Brain microvascular endothelial cell (primary cell): Measurements from ENCODE around the gene RUNX1.

Source experiments
- DNase-seq: peaks from one replicate; pipeline ENCODE4 v3.0.0-alpha.2; 2020
- H3K27ac ChIP-seq: fragments of 250-450 bp; sonication (Bioruptor Pico); 2 replicates; pipeline ENCODE4 v1.5.1; 2020; ENCODE audit warnings: mild to moderate bottlenecking, moderate library complexity
- H3K27me3 ChIP-seq: fragments of 250-450 bp; sonication (Bioruptor Pico); replicated peaks from 2 replicates; pipeline ENCODE4 v1.5.1; 2020; ENCODE audit warnings: mild to moderate bottlenecking
- H3K36me3 ChIP-seq: fragments of 250-450 bp; sonication (Bioruptor Pico); replicated peaks from 2 replicates; pipeline ENCODE4 v1.5.1; 2020; ENCODE audit warnings: mild to moderate bottlenecking
- H3K4me3 ChIP-seq: 2 replicates; pipeline ENCODE4 v1.5.1; 2011; ENCODE audit warnings: low read depth, mild to moderate bottlenecking, control low read depth, low read length, moderate library complexity
- in situ Hi-C: cut with HindIII; loops from 2 replicates; pipeline ENCODE4 v1.10.0; 2017; ENCODE audit warnings: low sequenced_read_pairs, low pct_ligation_motif_present
- TF ChIP-seq, protein P1 (sequence below): IDR thresholded peaks from 2 replicates; pipeline ENCODE4 v1.5.1; 2011; ENCODE audit warnings: low read depth, mild to moderate bottlenecking, moderate library complexity, low read length, control low read depth, inconsistent platforms; ENCODE audit errors: missing control alignments

The RUNX1 gene

DNA sequence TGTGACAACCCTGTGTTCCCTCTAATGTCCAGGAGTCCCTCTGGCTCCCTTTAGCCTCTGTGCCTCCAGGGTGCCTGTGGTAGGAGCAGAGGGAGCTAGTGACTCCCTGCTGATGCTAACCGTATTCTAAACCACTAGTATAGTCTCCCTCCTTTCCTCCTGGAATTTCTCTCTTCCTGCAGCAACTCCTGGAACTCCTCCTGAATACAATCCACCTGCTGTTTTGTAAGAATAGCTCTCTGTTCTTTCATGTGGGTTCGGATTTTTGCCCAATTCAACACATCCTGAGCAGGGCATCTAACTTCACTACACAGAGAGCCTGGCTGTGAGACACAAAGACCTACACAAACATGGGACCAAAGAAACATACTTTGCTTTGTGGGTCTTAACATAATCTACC is 107.9 kb downstream of the RUNX1 start:
- Histone ChIP-seq H3K27me3 (no peaks in the 10 kb centered on the region), H3K36me3 (no peaks in the 10 kb centered on the region), H3K27ac (no peak overlapping the region), H3K4me3 (no peak overlapping the region)
- in situ Hi-C loops: no loop called here
- no peak for DNase-seq
- TF ChIP-seq, protein P1, sequence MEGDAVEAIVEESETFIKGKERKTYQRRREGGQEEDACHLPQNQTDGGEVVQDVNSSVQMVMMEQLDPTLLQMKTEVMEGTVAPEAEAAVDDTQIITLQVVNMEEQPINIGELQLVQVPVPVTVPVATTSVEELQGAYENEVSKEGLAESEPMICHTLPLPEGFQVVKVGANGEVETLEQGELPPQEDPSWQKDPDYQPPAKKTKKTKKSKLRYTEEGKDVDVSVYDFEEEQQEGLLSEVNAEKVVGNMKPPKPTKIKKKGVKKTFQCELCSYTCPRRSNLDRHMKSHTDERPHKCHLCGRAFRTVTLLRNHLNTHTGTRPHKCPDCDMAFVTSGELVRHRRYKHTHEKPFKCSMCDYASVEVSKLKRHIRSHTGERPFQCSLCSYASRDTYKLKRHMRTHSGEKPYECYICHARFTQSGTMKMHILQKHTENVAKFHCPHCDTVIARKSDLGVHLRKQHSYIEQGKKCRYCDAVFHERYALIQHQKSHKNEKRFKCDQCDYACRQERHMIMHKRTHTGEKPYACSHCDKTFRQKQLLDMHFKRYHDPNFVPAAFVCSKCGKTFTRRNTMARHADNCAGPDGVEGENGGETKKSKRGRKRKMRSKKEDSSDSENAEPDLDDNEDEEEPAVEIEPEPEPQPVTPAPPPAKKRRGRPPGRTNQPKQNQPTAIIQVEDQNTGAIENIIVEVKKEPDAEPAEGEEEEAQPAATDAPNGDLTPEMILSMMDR: no peak

DNA sequence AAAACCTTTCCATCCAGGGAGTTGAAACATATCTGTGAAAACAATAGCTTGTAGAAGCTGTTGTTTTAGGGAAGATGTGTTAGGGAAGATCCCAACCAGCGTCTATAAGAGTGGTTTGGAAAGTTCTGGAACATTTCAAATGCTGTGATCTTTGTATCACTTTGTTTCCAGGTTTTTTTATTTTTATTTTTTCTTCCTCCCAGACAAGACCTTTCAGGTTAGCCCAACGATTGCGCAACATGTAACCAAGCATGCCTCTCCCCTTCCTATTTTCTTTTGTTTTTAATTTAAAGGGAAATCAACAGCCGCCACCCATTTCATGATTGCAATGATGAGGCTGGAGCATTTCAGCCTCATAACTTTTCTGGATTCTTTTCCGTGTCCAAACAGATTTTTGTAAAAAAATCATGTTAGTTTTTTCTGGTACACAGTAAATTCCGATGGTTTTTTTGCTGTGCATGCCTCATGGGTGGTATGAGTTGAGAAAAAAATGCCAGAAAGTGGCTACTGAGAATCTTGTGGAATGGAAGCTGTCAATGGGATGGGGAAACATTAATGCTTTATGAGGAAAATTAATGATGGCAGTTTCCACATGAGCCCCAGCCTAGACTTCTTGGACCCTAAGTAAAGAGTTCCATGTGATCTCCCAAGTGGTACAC is 109.3 kb downstream of the RUNX1 start:
- Histone ChIP-seq H3K27me3 (no peaks in the 10 kb centered on the region), H3K36me3 (no peaks in the 10 kb centered on the region), H3K27ac (no peak overlapping the region), H3K4me3 (no peak overlapping the region)
- in situ Hi-C loops: no loop called here
- TF ChIP-seq, protein P1: no peak
- no peak for DNase-seq

DNA sequence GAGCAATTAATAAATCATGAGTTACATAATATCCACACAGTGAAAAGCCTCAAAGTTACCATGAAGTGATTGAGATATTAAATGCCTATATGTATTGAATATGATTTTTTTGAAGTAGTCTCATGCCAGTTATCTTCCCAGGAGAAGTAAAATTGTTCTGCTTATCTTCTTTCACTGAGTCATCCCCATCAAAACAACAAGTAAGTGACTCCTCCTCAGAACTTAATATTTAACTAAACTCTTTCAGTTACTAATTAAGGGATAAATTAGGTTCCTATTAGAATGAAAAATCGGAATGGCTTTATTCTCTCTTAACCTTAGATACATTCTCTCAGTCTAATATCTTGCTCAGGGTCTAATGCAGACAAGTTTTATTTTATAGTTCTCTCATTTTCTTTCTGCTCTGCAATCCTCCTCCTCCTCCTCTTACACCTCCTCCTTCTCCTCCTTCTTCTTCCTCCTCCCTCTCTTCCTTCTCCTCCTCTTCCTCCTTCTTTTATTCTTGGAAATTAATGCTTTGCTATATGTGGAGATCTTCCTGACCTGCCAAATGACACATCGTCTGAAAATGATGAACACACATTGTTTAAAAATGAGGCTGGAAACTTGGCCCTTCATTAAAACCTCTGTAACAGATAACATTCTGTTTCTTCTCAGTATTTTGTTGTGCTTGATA is 110.9 kb downstream of the RUNX1 start:
- TF ChIP-seq, protein P1: no peak
- Histone ChIP-seq H3K4me3 (no peak overlapping the region), H3K36me3 (no peaks in the 10 kb centered on the region), H3K27me3 (no peaks in the 10 kb centered on the region), H3K27ac (peak overlapping the region; percentile 92)
- DNase-seq: peak; percentile 58
- in situ Hi-C loops: no loop called here

DNA sequence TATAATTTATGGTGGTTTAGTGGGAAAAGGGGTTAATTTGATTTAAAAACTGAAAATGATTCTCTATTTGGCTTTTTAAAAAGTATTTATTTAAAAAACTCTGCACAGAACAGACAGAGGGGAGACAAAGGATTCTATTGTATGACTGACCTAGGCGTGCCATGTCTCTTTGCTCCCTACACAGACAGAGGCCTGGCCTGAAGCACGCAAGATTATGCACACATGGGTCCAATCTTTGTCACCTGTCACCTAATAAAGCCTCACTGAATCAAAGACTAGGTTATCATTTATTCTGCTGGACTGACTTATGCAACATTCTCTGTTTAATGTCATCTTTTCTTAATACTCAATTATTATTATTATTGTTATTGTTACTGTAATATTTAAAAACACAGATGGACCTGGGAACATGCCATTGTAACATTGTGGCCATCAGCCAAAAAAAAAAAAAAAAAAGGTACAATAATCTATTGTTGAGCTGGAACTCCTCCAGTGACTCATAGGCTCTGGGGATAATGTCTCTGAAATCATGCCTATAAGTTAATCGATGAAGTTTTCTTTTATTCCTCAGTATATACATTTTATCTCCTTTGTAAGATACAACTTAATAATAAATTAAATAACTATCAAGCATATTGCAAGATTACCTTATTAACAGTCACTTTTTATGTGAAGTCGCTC is 112.1 kb downstream of the RUNX1 start:
- DNase-seq: no peak
- TF ChIP-seq, protein P1: no peak
- no peak overlapping the region for H3K4me3 ChIP-seq
- in situ Hi-C loops: no loop called here
- H3K27ac ChIP-seq: no peak overlapping the region
- no peaks in the 10 kb centered on the region for H3K36me3 ChIP-seq
- H3K27me3 ChIP-seq: no peaks in the 10 kb centered on the region

DNA sequence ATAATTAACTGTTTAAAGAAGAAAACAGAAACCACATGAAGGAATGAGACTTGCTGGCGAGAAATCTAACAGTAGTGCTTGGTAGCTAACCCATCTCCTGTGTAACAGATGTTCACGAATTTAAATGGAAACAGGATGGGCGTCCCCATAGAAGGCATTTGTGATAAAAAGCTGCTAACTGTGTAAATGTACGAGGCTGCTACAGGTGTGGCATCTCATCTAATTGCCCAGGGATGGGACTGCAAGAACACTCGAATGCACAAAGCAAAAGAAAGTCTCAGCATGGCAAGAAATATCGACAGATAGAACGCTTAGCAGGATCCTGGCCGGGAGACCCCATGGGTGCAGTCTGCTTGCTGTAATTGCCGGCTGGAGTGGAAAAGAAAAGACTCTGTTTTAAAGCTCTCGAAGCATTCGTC is 112.7 kb downstream of the RUNX1 start:
- no peak overlapping the region for H3K27ac ChIP-seq
- H3K27me3 ChIP-seq: no peaks in the 10 kb centered on the region
- in situ Hi-C loops: no loop called here
- TF ChIP-seq, protein P1: no peak
- H3K4me3 ChIP-seq: no peak overlapping the region
- no peak for DNase-seq
- no peaks in the 10 kb centered on the region for H3K36me3 ChIP-seq
